ENCODE results near the gene OSBPL1A.

Gene OSBPL1A

DNA sequence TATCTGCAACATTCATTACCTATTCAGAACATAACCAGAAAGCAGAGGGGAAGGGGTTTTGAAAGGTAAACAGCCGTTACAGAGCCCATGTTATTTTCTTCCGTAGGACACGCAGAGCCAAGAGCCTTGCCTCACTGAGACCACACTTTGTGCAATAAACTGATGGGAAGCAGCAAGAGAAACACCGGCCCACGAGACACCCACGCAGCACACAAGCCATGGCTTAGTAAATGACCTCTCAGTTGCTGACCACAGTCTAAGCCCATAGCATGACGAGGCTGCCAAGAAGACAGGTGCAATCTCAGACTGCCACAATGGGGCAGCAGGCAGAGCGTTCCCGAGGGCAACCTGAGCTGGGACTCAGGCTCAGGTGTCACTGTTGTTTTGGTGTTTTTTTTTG, 199.2 kb downstream of the OSBPL1A start:
- no peak overlapping the region for H3K27ac ChIP-seq
- H3K4me3 ChIP-seq (ENCODE audit: low read depth, low read length): no peak overlapping the region
- TF ChIP-seq, protein P1, sequence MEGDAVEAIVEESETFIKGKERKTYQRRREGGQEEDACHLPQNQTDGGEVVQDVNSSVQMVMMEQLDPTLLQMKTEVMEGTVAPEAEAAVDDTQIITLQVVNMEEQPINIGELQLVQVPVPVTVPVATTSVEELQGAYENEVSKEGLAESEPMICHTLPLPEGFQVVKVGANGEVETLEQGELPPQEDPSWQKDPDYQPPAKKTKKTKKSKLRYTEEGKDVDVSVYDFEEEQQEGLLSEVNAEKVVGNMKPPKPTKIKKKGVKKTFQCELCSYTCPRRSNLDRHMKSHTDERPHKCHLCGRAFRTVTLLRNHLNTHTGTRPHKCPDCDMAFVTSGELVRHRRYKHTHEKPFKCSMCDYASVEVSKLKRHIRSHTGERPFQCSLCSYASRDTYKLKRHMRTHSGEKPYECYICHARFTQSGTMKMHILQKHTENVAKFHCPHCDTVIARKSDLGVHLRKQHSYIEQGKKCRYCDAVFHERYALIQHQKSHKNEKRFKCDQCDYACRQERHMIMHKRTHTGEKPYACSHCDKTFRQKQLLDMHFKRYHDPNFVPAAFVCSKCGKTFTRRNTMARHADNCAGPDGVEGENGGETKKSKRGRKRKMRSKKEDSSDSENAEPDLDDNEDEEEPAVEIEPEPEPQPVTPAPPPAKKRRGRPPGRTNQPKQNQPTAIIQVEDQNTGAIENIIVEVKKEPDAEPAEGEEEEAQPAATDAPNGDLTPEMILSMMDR (IDR thresholded peaks at IDR 0.05; ENCODE audit: low read depth, low read length, missing control alignments): no peak
- H3K36me3 ChIP-seq (replicated peaks): no peaks in the 10 kb centered on the region
- in situ Hi-C loops (cut with HindIII; ENCODE audit: low pct_ligation_motif_present, low sequenced_read_pairs): no loop called here
- DNase-seq: no peak
- no peaks in the 10 kb centered on the region for H3K27me3 ChIP-seq (replicated peaks)

DNA sequence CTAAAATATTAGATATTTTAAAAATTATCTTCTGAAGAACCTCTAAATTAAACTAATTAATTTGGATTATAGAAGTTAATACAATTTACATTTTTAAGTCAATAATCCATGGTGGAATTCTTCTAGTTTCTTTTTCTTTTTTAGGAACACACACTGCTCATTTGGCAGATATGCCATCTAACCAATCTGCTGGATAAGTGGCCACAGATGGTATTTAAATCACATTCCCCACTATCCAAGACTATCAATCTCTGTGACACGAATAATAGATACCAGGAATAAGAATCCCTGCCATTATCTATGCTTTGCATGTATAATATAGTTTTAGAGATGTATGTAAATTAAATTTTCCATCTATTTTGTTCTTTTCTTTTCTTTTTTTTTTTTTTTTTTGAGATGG, 200.2 kb downstream of the OSBPL1A start:
- in situ Hi-C loops (cut with HindIII; ENCODE audit: low pct_ligation_motif_present, low sequenced_read_pairs): no loop called here
- Histone ChIP-seq H3K4me3 (ENCODE audit: low read depth, low read length) (no peak overlapping the region), H3K27ac (no peak overlapping the region), H3K36me3 (replicated peaks) (no peaks in the 10 kb centered on the region), H3K27me3 (replicated peaks) (no peaks in the 10 kb centered on the region)
- no peak for DNase-seq
- TF ChIP-seq, protein P1 (IDR thresholded peaks at IDR 0.05; ENCODE audit: low read depth, low read length, missing control alignments): no peak

DNA sequence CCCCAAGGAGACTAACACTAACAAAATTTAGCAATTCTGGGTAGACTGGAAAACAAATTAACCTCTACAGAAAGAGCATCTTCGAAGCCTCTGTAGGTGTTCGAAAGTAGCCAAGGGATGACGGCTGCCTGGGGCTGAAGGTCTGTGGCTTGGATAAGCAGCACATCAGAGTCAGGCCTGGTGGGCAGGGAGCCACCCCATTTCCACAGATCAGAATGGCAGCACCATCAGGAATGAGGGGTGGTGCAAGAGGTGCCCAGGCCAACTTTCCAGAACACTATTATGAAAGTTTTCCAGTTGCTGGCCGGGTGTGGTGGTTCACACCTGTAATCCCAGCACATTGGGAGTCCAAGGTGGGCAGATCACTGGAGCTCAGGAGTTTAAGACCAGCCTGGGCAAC, 200.9 kb downstream of the OSBPL1A start:
- DNase-seq: no peak
- Histone ChIP-seq H3K27me3 (replicated peaks) (no peaks in the 10 kb centered on the region), H3K4me3 (ENCODE audit: low read depth, low read length) (no peak overlapping the region), H3K36me3 (replicated peaks) (no peaks in the 10 kb centered on the region), H3K27ac (no peak overlapping the region)
- in situ Hi-C loops (cut with HindIII; ENCODE audit: low pct_ligation_motif_present, low sequenced_read_pairs): no loop called here
- TF ChIP-seq, protein P1 (IDR thresholded peaks at IDR 0.05; ENCODE audit: low read depth, low read length, missing control alignments): no peak

DNA sequence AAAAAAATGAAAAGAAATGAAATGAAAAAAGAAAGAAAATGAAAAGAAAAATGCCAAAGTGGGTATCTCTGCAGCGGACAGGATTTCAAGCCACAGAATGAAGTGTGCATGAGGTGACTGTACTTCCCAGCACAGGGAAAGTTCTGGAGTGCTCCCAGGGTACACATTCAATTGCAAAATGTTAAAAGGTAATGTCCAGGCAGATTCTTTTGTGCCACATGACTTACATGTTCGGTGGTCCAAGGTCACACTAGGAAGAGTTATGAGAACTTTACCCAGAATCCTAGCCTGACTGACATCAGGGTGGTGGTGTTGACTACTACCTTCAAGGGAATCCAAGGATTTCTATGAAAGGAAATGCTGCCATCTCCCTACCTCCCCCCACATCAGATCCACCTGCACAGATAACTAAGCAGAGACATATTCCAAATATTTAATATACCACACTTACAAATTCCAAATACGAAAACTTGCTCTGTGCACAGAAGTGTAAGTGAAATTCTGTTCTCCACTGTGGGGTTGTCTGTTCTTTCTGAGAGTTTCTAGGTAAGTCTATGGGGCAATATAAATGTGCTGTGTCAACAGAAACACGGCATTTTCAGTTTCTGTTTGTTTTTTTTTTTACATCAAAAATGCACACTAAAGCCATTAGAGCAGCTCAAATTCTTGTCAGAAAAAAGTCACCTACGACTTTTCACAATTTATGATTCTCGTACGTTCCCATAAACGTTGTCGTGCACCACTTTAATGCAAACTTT, 202.1 kb downstream of the OSBPL1A start:
- Histone ChIP-seq H3K27me3 (replicated peaks) (no peaks in the 10 kb centered on the region), H3K36me3 (replicated peaks) (no peaks in the 10 kb centered on the region), H3K4me3 (ENCODE audit: low read depth, low read length) (no peak overlapping the region), H3K27ac (no peak overlapping the region)
- DNase-seq: no peak
- TF ChIP-seq, protein P1 (IDR thresholded peaks at IDR 0.05; ENCODE audit: low read depth, low read length, missing control alignments): no peak
- in situ Hi-C loops (cut with HindIII; ENCODE audit: low pct_ligation_motif_present, low sequenced_read_pairs): no loop called here

DNA sequence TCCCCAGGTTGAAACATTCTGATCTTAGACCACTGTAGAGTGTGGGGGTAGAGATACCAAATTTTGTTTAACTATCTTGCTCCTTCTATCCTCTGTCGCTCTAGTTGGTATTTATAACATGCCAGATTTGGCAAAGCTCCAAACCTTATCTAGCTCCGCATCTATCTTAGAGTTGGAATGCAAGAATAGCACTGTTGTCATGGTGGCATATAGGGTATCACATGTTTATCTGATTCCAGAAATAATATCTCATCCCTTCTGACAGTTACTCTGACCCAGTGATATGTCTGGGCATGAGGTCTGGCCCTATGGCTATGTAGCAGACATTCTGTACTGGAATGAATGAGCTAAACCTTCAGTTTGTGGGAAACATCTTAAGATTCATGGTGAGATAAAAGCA, 207.0 kb downstream of the OSBPL1A start:
- TF ChIP-seq, protein P1 (IDR thresholded peaks at IDR 0.05; ENCODE audit: low read depth, low read length, missing control alignments): no peak
- Histone ChIP-seq H3K4me3 (ENCODE audit: low read depth, low read length) (no peak overlapping the region), H3K27me3 (replicated peaks) (no peaks in the 10 kb centered on the region), H3K27ac (no peak overlapping the region), H3K36me3 (replicated peaks) (no peaks in the 10 kb centered on the region)
- in situ Hi-C loops (cut with HindIII; ENCODE audit: low pct_ligation_motif_present, low sequenced_read_pairs): no loop called here
- DNase-seq: peak; percentile 36
